ENCODE data around the gene MTG1.

DNA sequence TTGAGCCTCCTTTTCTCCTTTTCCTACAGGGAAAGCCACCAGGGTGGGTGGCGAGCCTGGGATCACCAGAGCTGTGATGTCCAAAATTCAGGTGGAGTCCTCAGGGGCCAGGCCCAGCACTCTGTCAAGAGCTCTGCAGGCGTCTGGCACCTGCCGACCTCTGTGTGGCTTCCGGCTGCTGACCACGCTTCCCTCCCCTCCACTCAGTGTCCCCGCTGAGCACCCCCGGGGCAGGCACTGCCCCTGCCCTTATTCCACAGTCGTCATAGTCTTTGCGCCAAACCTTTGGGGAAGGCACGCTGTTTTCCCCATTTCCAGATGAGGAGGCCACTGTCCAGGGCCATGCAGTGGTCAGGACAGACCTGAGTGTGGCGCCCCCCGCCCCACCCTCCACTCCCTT, 7.5 kb downstream of the MTG1 start:
- TF ChIP-seq, protein P1, sequence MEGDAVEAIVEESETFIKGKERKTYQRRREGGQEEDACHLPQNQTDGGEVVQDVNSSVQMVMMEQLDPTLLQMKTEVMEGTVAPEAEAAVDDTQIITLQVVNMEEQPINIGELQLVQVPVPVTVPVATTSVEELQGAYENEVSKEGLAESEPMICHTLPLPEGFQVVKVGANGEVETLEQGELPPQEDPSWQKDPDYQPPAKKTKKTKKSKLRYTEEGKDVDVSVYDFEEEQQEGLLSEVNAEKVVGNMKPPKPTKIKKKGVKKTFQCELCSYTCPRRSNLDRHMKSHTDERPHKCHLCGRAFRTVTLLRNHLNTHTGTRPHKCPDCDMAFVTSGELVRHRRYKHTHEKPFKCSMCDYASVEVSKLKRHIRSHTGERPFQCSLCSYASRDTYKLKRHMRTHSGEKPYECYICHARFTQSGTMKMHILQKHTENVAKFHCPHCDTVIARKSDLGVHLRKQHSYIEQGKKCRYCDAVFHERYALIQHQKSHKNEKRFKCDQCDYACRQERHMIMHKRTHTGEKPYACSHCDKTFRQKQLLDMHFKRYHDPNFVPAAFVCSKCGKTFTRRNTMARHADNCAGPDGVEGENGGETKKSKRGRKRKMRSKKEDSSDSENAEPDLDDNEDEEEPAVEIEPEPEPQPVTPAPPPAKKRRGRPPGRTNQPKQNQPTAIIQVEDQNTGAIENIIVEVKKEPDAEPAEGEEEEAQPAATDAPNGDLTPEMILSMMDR (IDR thresholded peaks at IDR 0.05), result no peak
- TF ChIP-seq POLR2A (IDR thresholded peaks at IDR 0.05), result no peak
- TF ChIP-seq POLR2AphosphoS5 (IDR thresholded peaks at IDR 0.05; ENCODE audit: insufficient read depth in 1 of 2, low read depth in 1 of 2), result no peak
